Measurements from ENCODE around the gene TBCC. TPM values are rescaled to one million over a fixed set of nuclear protein-coding genes. Genes with fewer than 3 reads are reported as not detected.

Gene TBCC
- total and polyA plus RNA-seq, 4 donors: 6.9 to 13.5 (median 11.7) TPM

DNA sequence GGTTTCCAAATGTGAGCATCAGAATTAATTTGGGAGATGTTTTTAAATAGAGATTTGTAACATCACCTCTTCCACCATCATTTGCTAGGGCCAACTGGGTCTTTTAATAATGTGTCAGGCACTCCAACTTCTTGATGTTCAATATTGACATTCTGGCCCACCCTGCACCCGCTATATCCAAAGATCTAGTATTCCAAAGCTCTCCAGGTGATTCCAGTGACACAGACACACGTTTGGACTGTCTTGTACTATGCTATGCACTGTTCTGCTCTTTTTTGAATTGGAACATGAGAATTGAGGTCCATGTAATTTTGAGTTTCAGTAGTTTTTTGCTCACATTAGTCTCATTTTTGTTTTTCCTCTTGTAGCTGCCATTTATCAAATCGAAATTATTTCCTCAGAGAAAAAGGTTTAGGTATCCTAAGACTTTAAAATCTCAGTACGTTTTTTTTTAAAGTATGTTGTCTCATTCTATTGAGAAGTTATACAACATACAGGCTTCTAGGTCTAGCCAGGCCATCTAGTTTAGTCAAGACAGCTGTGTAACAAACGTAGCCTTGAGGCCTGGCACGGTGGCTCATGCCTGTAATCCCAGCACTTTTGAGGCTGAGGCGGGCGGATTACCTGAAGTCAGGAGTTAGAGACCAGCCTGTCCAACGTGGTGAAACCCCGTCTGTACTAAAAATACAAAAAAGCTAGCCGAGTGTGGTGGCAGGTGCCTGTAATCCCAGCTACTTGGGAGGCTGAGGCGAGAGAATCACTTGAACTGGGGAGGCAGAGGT is 39.0 kb upstream of the TBCC start:
- peak overlapping the region; percentile 81 to 97 (median 97) for H3K4me3 ChIP-seq (ENCODE audit: low read depth in 1 of 3, low read length in 3 of 3)
- no peaks in the 10 kb centered on the region for H3K36me3 ChIP-seq (ENCODE audit: control insufficient read depth in 4 of 4, insufficient read depth in 3 of 4, low read depth in 1 of 4, low read length in 3 of 4)
- no peak for TF ChIP-seq EGR1 (IDR thresholded peaks at IDR 0.05; ENCODE audit: low read depth in 2 of 2)
- TF ChIP-seq FOXA2 (IDR thresholded peaks at IDR 0.05): no peak
- no peak for TF ChIP-seq SP1 (IDR thresholded peaks at IDR 0.05)
- no peak for TF ChIP-seq ZBTB33 (IDR thresholded peaks at IDR 0.05)
- no peak for TF ChIP-seq GABPA (IDR thresholded peaks at IDR 0.05 in 1 of 2, conservative IDR thresholded peaks at IDR 0.05 in 1 of 2)
- TF ChIP-seq, protein P1, sequence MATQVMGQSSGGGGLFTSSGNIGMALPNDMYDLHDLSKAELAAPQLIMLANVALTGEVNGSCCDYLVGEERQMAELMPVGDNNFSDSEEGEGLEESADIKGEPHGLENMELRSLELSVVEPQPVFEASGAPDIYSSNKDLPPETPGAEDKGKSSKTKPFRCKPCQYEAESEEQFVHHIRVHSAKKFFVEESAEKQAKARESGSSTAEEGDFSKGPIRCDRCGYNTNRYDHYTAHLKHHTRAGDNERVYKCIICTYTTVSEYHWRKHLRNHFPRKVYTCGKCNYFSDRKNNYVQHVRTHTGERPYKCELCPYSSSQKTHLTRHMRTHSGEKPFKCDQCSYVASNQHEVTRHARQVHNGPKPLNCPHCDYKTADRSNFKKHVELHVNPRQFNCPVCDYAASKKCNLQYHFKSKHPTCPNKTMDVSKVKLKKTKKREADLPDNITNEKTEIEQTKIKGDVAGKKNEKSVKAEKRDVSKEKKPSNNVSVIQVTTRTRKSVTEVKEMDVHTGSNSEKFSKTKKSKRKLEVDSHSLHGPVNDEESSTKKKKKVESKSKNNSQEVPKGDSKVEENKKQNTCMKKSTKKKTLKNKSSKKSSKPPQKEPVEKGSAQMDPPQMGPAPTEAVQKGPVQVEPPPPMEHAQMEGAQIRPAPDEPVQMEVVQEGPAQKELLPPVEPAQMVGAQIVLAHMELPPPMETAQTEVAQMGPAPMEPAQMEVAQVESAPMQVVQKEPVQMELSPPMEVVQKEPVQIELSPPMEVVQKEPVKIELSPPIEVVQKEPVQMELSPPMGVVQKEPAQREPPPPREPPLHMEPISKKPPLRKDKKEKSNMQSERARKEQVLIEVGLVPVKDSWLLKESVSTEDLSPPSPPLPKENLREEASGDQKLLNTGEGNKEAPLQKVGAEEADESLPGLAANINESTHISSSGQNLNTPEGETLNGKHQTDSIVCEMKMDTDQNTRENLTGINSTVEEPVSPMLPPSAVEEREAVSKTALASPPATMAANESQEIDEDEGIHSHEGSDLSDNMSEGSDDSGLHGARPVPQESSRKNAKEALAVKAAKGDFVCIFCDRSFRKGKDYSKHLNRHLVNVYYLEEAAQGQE (IDR thresholded peaks at IDR 0.05): no peak
- no peak for TF ChIP-seq RAD21 (IDR thresholded peaks at IDR 0.05)
- no peak for TF ChIP-seq YY1 (IDR thresholded peaks at IDR 0.05)
- TF ChIP-seq NR2F2 (IDR thresholded peaks at IDR 0.05): no peak
- no peak for TF ChIP-seq TAF1 (conservative IDR thresholded peaks at IDR 0.05)
- TF ChIP-seq RXRA (IDR thresholded peaks at IDR 0.05): no peak
- no peak for TF ChIP-seq CTCF (IDR thresholded peaks at IDR 0.05; ENCODE audit: low read depth, low read length, missing input control)
- TF ChIP-seq ATF3 (IDR thresholded peaks at IDR 0.05): no peak
- TF ChIP-seq FOXA1 (IDR thresholded peaks at IDR 0.05): no peak
- no peak for TF ChIP-seq JUND (IDR thresholded peaks at IDR 0.05)
- TF ChIP-seq, protein P2, sequence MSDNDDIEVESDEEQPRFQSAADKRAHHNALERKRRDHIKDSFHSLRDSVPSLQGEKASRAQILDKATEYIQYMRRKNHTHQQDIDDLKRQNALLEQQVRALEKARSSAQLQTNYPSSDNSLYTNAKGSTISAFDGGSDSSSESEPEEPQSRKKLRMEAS (IDR thresholded peaks at IDR 0.05): no peak
- no peak for TF ChIP-seq HNF4G (IDR thresholded peaks at IDR 0.05)
- TF ChIP-seq HNF4A (conservative IDR thresholded peaks at IDR 0.05): no peak
- DNase-seq (ENCODE audit: low spot score): no peak
- H3K9ac ChIP-seq (ENCODE audit: low read depth in 1 of 2, low read length in 2 of 2): peak overlapping the region; percentile 45 to 99
- WGBS: 78% methylated on average over 12 of the region's 12 CpGs
- no peaks in the 10 kb centered on the region for H3K9me3 ChIP-seq (ENCODE audit: control insufficient read depth in 4 of 4, low read length in 3 of 4)
- peaks cover 1 to 39% (median 11%) of the 10 kb centered on the region in 4 donors for H3K4me1 ChIP-seq (ENCODE audit: control insufficient read depth in 4 of 4, insufficient read depth in 4 of 4, low read length in 3 of 4)
- H3K27ac ChIP-seq (ENCODE audit: low read depth in 1 of 2, low read length in 2 of 2): peak overlapping the region; percentile 99 to 100
- H3K27me3 ChIP-seq (ENCODE audit: control insufficient read depth in 4 of 4, insufficient read depth in 4 of 4, low read length in 3 of 4): no peaks in the 10 kb centered on the region
